B cell (primary cell): ENCODE data around the gene YWHAE. TPM values are rescaled to one million over a fixed set of nuclear protein-coding genes. Genes with fewer than 3 reads are reported as not detected.

Experiments
- ATAC-seq: fragments of 200-7000 bp; cut with Tn5 transposase; one replicate; pipeline ENCODE4 v1.10.0; 2021; ENCODE audit warnings: low read depth, mild to moderate bottlenecking, moderate number of reproducible peaks, moderate library complexity
- CTCF ChIA-PET: fragments of 350-600 bp; sonication (Branson Sonifier 250); formaldehyde crosslinking; loops from one replicate; lab custom pipeline; 2021; ENCODE audit warnings: antibody characterized with exemption, inconsistent platforms; lab: Charles Lee
- POLR2A ChIA-PET: fragments of 350-600 bp; sonication (Branson Sonifier 250); formaldehyde crosslinking; loops from one replicate; lab custom pipeline; 2021; ENCODE audit warnings: antibody characterized with exemption; lab: Charles Lee
- DNase-seq: peaks from one replicate; pipeline ENCODE4 v3.0.0; 2013
- H2AFZ ChIP-seq: 2 replicates; pipeline ENCODE4 v1.6.1; 2012; ENCODE audit warnings: mild to moderate bottlenecking, low read depth, low read length; ENCODE audit not compliant: insufficient read depth, poor library complexity, severe bottlenecking
- H3K27ac ChIP-seq, 2 donors: 1 replicate in 1 of 2; 2 replicates in 1 of 2; pipeline ENCODE4 v1.5.1; 2012 to 2013; ENCODE audit warnings: low read length in 2 of 2, mild to moderate bottlenecking in 2 of 2, moderate library complexity in 1 of 2
- H3K27me3 ChIP-seq, 4 experiments: fragments of 200-600 bp in 1 of 4; sonication (generic) in 1 of 4; replicated peaks in 1 of 4; 1 replicate in 2 of 4; 2 replicates in 2 of 4; pipeline versions ENCODE4 v1.6.1 to v1.7.0; 2013 to 2016; ENCODE audit warnings: low read length in 3 of 4, mild to moderate bottlenecking in 2 of 4, mixed read lengths in 1 of 4, moderate library complexity in 1 of 4; ENCODE audit not compliant: insufficient read depth in 4 of 4, control insufficient read depth in 3 of 4; ENCODE audit errors: control extremely low read depth in 1 of 4
- H3K36me3 ChIP-seq, 2 experiments: replicated peaks in 1 of 2; 1 replicate in 1 of 2; 2 replicates in 1 of 2; pipeline versions ENCODE4 v1.6.1 to v1.7.1; 2013; ENCODE audit warnings: low read length in 1 of 2; ENCODE audit not compliant: insufficient read depth in 2 of 2, control insufficient read depth in 1 of 2; ENCODE audit errors: control extremely low read depth in 1 of 2, extremely low read depth in 1 of 2
- H3K4me1 ChIP-seq, 2 donors: fragments of 200-600 bp in 1 of 2; sonication (generic) in 1 of 2; 1 replicate in 1 of 2; 2 replicates in 1 of 2; pipeline versions ENCODE4 v1.5.1 to v1.6.1; 2013 to 2017; ENCODE audit warnings: low read length in 2 of 2; ENCODE audit not compliant: control insufficient read depth in 2 of 2, insufficient read depth in 2 of 2
- H3K4me2 ChIP-seq: replicated peaks from 2 replicates; pipeline ENCODE3; 2012; ENCODE audit warnings: mild to moderate bottlenecking, low read depth, low read length; ENCODE audit not compliant: poor library complexity, severe bottlenecking
- H3K4me3 ChIP-seq, 5 experiments: fragments of 200-600 bp in 1 of 5; sonication (generic) in 1 of 5; 1 replicate in 3 of 5; 2 replicates in 2 of 5; pipeline versions ENCODE4 v1.5.1 to v1.7.0; 2011 to 2016; ENCODE audit warnings: low read length in 4 of 5, mild to moderate bottlenecking in 4 of 5, low read depth in 2 of 5, control low read depth in 1 of 5, moderate library complexity in 1 of 5; ENCODE audit not compliant: insufficient read depth in 1 of 5; ENCODE audit errors: control extremely low read depth in 1 of 5, extremely low read depth in 1 of 5
- H3K79me2 ChIP-seq: fragments of 200-600 bp; sonication (generic); one replicate; pipeline ENCODE4 v1.6.0; 2016; ENCODE audit warnings: low read length; ENCODE audit not compliant: control insufficient read depth, insufficient read depth
- H3K9ac ChIP-seq: fragments of 200-600 bp; sonication (generic); 2 replicates; pipeline ENCODE4 v1.6.1; 2017; ENCODE audit warnings: mild to moderate bottlenecking, low read length, moderate library complexity
- H3K9me3 ChIP-seq, 3 donors: one replicate each; pipeline versions ENCODE4 v1.6.1 to v1.7.1; 2013; ENCODE audit warnings: low read length in 2 of 3; ENCODE audit not compliant: control insufficient read depth in 2 of 3, insufficient read depth in 1 of 3; ENCODE audit errors: control extremely low read depth in 1 of 3
- H4K20me1 ChIP-seq: 2 replicates; pipeline ENCODE4 v1.6.0; 2012; ENCODE audit warnings: mild to moderate bottlenecking, low read length; ENCODE audit not compliant: insufficient read depth, control insufficient read depth, poor library complexity, severe bottlenecking
- H3K27ac Mint-ChIP-seq: one replicate; pipeline ENCODE4 v1.8.0; 2021; ENCODE audit warnings: mixed read lengths
- H3K27me3 Mint-ChIP-seq: one replicate; pipeline ENCODE4 v1.8.0; 2021; ENCODE audit warnings: mixed read lengths
- H3K4me1 Mint-ChIP-seq: one replicate; pipeline ENCODE4 v1.8.0; 2021; ENCODE audit warnings: mixed read lengths
- H3K4me3 Mint-ChIP-seq: one replicate; pipeline ENCODE4 v1.8.0; 2021; ENCODE audit warnings: mixed read lengths
- H3K9me3 Mint-ChIP-seq: one replicate; pipeline ENCODE4 v1.8.0; 2022; ENCODE audit warnings: mixed read lengths; ENCODE audit not compliant: insufficient read depth
- CTCF ChIP-seq: fragments of 200-600 bp; IDR thresholded peaks from one replicate; pipeline ENCODE4 v1.8.0; 2022; ENCODE audit warnings: antibody characterized with exemption, mild to moderate bottlenecking
- EZH2 ChIP-seq: IDR thresholded peaks from 2 replicates; pipeline ENCODE4 v1.6.1; 2012; ENCODE audit warnings: borderline replicate concordance, low read depth, mild to moderate bottlenecking, moderate library complexity, low read length; ENCODE audit not compliant: insufficient read depth, poor library complexity, severe bottlenecking
- WGBS: methylation state at CpG from one replicate; pipeline ENCODE4 v1.1.5; 2013; ENCODE audit warnings: missing lambda C conversion rate; ENCODE audit not compliant: insufficient coverage; 5-methylcytosine and 5-hydroxymethylcytosine counted together
- intact Hi-C: fragments of 100-400 bp; cut with micrococcal nuclease; formaldehyde crosslinking; loops from one replicate; pipeline ENCODE4 v1.10.0; 2022
- polyA plus RNA-seq: library from polyadenylated mRNA; depleted of rRNA; stranded (reverse); fragments of >200 nt; gene quantifications from 2 replicates; pipeline ENCODE4 v1.2.3, GENCODE V29; 2012
- total RNA-seq, 2 donors: library from RNA; stranded (reverse); fragments of 120-200 nt in 1 of 2; gene quantifications; 1 replicate in 1 of 2; 2 replicates in 1 of 2; pipeline versions ENCODE4 v1.2.3 to v1.2.4, GENCODE V29; 2013 to 2022

Gene YWHAE
- total and polyA plus RNA-seq, 2 donors (not counting 1 experiment from before 2014, with no cell fraction given) = 54.3 to 149 TPM

DNA sequence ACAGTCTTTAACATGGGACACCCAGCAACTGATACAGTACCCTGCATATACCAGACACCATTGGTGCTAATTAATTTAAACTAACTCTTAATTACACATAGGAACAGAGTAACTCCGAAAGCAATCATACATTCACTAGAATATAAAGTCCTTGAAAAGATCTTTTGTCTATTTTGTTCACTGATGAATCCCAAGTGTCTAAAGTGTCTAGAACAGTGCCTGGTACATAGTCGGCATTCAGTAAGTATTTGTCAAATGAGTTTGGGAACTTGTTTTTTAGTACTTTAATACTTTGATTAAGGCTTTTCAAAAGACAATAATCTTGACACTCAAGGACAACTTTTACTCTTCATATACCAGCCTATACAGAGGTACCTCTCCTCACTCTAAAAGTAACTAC, 13.8 kb downstream of the YWHAE start:
- H3K4me3 ChIP-seq = no peak overlapping the region
- peak overlapping the region; percentile 34 for H3K4me3 Mint-ChIP-seq
- no peak for ATAC-seq

GRCh38 chr17:1385861-1386260, 14.2 kb downstream of the YWHAE start:
- DNase-seq (no peak), ATAC-seq (no peak)
- H3K4me3 Mint-ChIP-seq = no peak overlapping the region
- intact Hi-C loops = no loop called here
- Histone ChIP-seq H3K4me3 (no peak overlapping the region), H4K20me1 (peaks cover 97% of the 10 kb centered on the region), H3K36me3 (peaks cover 0 to 17% of the 10 kb centered on the region in 2 experiments), H3K4me1 (peaks cover 39 to 46% of the 10 kb centered on the region in 2 donors), H3K79me2 (peaks cover 100% of the 10 kb centered on the region), H3K27me3 (no peaks in the 10 kb centered on the region), H3K4me2 (peak overlapping the region; percentile 2), H3K27ac (peak overlapping the region; percentile 2 to 25), H3K9ac (no peak overlapping the region), H2AFZ (no peak overlapping the region), H3K9me3 (no peaks in the 10 kb centered on the region)
- ChIA-PET POLR2A (no interaction called here), CTCF (interaction anchor here (2.1 kb wide), 1 partner anchor 21 kb away, joined by 6 read pairs; no protein-coding TSS in a partner anchor)
- H3K27ac Mint-ChIP-seq = no peak overlapping the region
- TF ChIP-seq CTCF (no peak), EZH2 (no peak)
- H3K4me1 Mint-ChIP-seq = peaks cover 54% of the 10 kb centered on the region
- no peaks in the 10 kb centered on the region for H3K9me3 Mint-ChIP-seq
- no CpG with 5 or more reads among the region's 2 CpGs for WGBS
- H3K27me3 Mint-ChIP-seq = no peaks in the 10 kb centered on the region

More for the DNA sequence above, 13.8 kb downstream of the YWHAE start:
- H3K4me1 Mint-ChIP-seq = peaks cover 57% of the 10 kb centered on the region
- Histone ChIP-seq H3K27ac (peak overlapping the region in 1 of 2 donors; percentile 25), H3K4me2 (peak overlapping the region; percentile 2), H4K20me1 (peaks cover 97% of the 10 kb centered on the region), H3K36me3 (peaks cover 0 to 17% of the 10 kb centered on the region in 2 experiments), H3K9ac (no peak overlapping the region), H3K9me3 (no peaks in the 10 kb centered on the region), H3K4me1 (peaks cover 41 to 46% of the 10 kb centered on the region in 2 donors), H2AFZ (no peak overlapping the region), H3K27me3 (no peaks in the 10 kb centered on the region), H3K79me2 (peaks cover 100% of the 10 kb centered on the region)
- intact Hi-C loops = no loop called here
- ChIA-PET CTCF (no interaction called here), POLR2A (no interaction called here)
- no peaks in the 10 kb centered on the region for H3K27me3 Mint-ChIP-seq
- H3K9me3 Mint-ChIP-seq = no peaks in the 10 kb centered on the region
- DNase-seq = no peak
- H3K27ac Mint-ChIP-seq = peak overlapping the region; percentile 59
- TF ChIP-seq EZH2 = no peak
- no peak for TF ChIP-seq CTCF
- no CpG with 5 or more reads among the region's 2 CpGs for WGBS
